OCI-LY3 (cell line): ENCODE data around the gene CHMP6.

Experiments
- EZH2phosphoT487 ChIP-seq: fragments of 200-600 bp; shearing (Covaris generic); IDR thresholded peaks from 2 replicates; pipeline ENCODE4 v1.6.1; 2018; ENCODE audit warnings: antibody characterized with exemption, mixed run types, low read depth
- TF ChIP-seq, protein P1 (sequence below): fragments of 200-600, 300-600 bp; sonication (generic); IDR thresholded peaks from 2 replicates; pipeline ENCODE4 v1.5.1; 2014; ENCODE audit warnings: antibody characterized with exemption, low read length, low read depth

DNA sequence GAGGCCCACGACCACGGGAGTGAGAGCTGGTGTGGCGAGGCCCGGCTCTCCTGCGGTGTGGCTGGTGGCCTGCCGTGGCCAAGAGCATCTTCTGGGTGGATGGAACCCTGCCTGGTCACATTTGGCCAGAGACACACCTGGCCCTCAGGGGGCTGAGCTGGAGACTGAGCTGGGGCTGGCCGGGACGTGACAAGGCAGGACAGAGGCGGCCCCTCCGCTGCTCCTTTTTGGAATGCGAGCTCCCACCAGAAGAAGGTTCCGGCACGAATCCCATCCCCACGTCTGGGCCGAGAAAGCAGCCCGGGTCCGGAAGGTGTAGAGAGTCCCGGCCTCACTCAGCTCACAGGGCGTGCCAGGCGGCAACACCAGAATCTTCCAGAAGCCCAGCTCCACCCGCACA, 26.0 kb upstream of the CHMP6 start:
- TF ChIP-seq, protein P1, sequence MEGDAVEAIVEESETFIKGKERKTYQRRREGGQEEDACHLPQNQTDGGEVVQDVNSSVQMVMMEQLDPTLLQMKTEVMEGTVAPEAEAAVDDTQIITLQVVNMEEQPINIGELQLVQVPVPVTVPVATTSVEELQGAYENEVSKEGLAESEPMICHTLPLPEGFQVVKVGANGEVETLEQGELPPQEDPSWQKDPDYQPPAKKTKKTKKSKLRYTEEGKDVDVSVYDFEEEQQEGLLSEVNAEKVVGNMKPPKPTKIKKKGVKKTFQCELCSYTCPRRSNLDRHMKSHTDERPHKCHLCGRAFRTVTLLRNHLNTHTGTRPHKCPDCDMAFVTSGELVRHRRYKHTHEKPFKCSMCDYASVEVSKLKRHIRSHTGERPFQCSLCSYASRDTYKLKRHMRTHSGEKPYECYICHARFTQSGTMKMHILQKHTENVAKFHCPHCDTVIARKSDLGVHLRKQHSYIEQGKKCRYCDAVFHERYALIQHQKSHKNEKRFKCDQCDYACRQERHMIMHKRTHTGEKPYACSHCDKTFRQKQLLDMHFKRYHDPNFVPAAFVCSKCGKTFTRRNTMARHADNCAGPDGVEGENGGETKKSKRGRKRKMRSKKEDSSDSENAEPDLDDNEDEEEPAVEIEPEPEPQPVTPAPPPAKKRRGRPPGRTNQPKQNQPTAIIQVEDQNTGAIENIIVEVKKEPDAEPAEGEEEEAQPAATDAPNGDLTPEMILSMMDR: no peak
- no peak for TF ChIP-seq EZH2phosphoT487
